Measurements from ENCODE around the gene NT5C3A.

Gene NT5C3A

DNA sequence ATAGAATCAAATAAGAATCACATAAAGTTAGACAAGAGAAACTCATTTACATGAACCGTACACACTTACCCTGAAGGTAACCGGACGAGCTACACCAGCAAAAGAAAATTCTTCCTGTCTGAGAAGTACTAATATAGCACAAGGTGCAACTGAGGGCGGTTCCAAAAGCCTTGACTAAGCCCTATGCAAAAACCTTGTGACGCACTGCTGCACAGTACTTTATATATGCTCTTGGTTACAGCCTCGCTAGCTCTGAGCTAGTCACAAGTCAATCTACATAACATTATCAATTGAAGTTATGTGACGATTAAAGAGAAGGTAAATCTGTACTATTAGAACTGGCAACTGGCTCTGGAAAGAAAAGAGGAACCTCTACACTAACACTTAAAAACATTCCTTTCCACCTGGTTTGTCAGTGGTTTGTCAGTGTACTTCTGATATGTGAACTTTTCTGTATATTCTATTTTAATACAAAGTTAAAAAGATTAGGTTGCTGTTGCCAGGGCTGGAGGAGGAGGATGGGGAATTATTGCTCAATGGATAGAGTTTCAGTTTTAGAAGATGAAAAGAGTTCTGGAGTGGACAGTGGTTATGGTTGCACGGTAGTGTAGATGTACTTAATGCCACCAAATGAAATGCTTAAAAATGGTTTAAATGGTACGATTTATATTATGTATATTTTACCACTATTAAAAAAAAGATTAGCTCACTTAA lies 21.6 kb downstream of the NT5C3A start:
- Histone ChIP-seq H3K79me2 (ENCODE audit: control insufficient read depth, insufficient read depth, low read length, poor library complexity) (no peaks in the 10 kb centered on the region), H3K23ac (ENCODE audit: low read length) (no peak overlapping the region), H3K14ac (ENCODE audit: low read length) (no peak overlapping the region), H3K4me2 (ENCODE audit: low read length) (no peak overlapping the region), H2BK120ac (ENCODE audit: insufficient read depth, low read length, poor library complexity) (no peak overlapping the region), H4K12ac (ENCODE audit: low read depth, low read length) (no peak overlapping the region), H3K4me3 (ENCODE audit: low read depth, low read length) (no peak overlapping the region), H4K8ac (ENCODE audit: low read depth, low read length) (no peak overlapping the region), H2BK12ac (ENCODE audit: low read length) (no peak overlapping the region), H3K79me1 (ENCODE audit: low read length) (no peaks in the 10 kb centered on the region), H3K4ac (ENCODE audit: low read depth, low read length) (no peak overlapping the region), H3K36me3 (ENCODE audit: control insufficient read depth in 1 of 2, insufficient read depth in 2 of 2, low read length in 2 of 2) (no peaks in the 10 kb centered on the region), H3K4me1 (ENCODE audit: control insufficient read depth in 1 of 2, insufficient read depth in 2 of 2, low read length in 2 of 2) (no peaks in the 10 kb centered on the region), H3K9me3 (ENCODE audit: insufficient read depth, low read depth, low read length) (no peaks in the 10 kb centered on the region), H2AK5ac (ENCODE audit: low read length) (no peak overlapping the region), H3K9ac (ENCODE audit: low read length) (no peak overlapping the region), H3K27me3 (ENCODE audit: insufficient read depth, low read length) (no peaks in the 10 kb centered on the region), H4K91ac (ENCODE audit: low read depth, low read length) (no peak overlapping the region), H2BK5ac (ENCODE audit: low read depth, low read length, poor library complexity) (no peak overlapping the region), H3K27ac (ENCODE audit: low read depth, low read length) (no peak overlapping the region), H2AFZ (ENCODE audit: insufficient read depth, low read length, poor library complexity) (no peak overlapping the region), H3K18ac (ENCODE audit: low read length) (no peak overlapping the region)
- DNase-seq: peak; percentile 50 to 60
- WGBS (ENCODE audit: extremely low coverage, insufficient coverage, insufficient read length): no CpG with 5 or more reads among the region's 9 CpGs

GRCh38 chr7:33039903-33040292 lies 22.7 kb downstream of the NT5C3A start:
- Histone ChIP-seq H4K91ac (ENCODE audit: low read depth, low read length) (no peak overlapping the region), H3K4me2 (ENCODE audit: low read length) (no peak overlapping the region), H3K27ac (ENCODE audit: low read depth, low read length) (no peak overlapping the region), H3K4me1 (ENCODE audit: control insufficient read depth in 1 of 2, insufficient read depth in 2 of 2, low read length in 2 of 2) (no peaks in the 10 kb centered on the region), H3K14ac (ENCODE audit: low read length) (no peak overlapping the region), H3K27me3 (ENCODE audit: insufficient read depth, low read length) (no peaks in the 10 kb centered on the region), H2AFZ (ENCODE audit: insufficient read depth, low read length, poor library complexity) (no peak overlapping the region), H3K4ac (ENCODE audit: low read depth, low read length) (no peak overlapping the region), H3K36me3 (ENCODE audit: control insufficient read depth in 1 of 2, insufficient read depth in 2 of 2, low read length in 2 of 2) (no peaks in the 10 kb centered on the region), H3K79me2 (ENCODE audit: control insufficient read depth, insufficient read depth, low read length, poor library complexity) (no peaks in the 10 kb centered on the region), H3K9ac (ENCODE audit: low read length) (no peak overlapping the region), H4K12ac (ENCODE audit: low read depth, low read length) (no peak overlapping the region), H2BK12ac (ENCODE audit: low read length) (no peak overlapping the region), H3K79me1 (ENCODE audit: low read length) (no peaks in the 10 kb centered on the region), H2BK120ac (ENCODE audit: insufficient read depth, low read length, poor library complexity) (no peak overlapping the region), H3K18ac (ENCODE audit: low read length) (no peak overlapping the region), H3K23ac (ENCODE audit: low read length) (no peak overlapping the region), H2AK5ac (ENCODE audit: low read length) (no peak overlapping the region), H2BK5ac (ENCODE audit: low read depth, low read length, poor library complexity) (no peak overlapping the region), H3K9me3 (ENCODE audit: insufficient read depth, low read depth, low read length) (no peaks in the 10 kb centered on the region), H3K4me3 (ENCODE audit: low read depth, low read length) (no peak overlapping the region), H4K8ac (ENCODE audit: low read depth, low read length) (no peak overlapping the region)
- DNase-seq: no peak
- WGBS (ENCODE audit: extremely low coverage, insufficient coverage, insufficient read length): no CpG with 5 or more reads among the region's 1 CpG

- Histone ChIP-seq H2BK5ac (ENCODE audit: low read depth, low read length, poor library complexity) (no peak overlapping the region), H2BK12ac (ENCODE audit: low read length) (no peak overlapping the region), H3K4me2 (ENCODE audit: low read length) (no peak overlapping the region), H3K14ac (ENCODE audit: low read length) (no peak overlapping the region), H3K79me2 (ENCODE audit: control insufficient read depth, insufficient read depth, low read length, poor library complexity) (no peaks in the 10 kb centered on the region), H4K8ac (ENCODE audit: low read depth, low read length) (no peak overlapping the region), H3K4ac (ENCODE audit: low read depth, low read length) (no peak overlapping the region), H3K4me3 (ENCODE audit: low read depth, low read length) (no peak overlapping the region), H4K91ac (ENCODE audit: low read depth, low read length) (no peak overlapping the region), H3K4me1 (ENCODE audit: control insufficient read depth in 1 of 2, insufficient read depth in 2 of 2, low read length in 2 of 2) (no peaks in the 10 kb centered on the region), H3K23ac (ENCODE audit: low read length) (no peak overlapping the region), H3K36me3 (ENCODE audit: control insufficient read depth in 1 of 2, insufficient read depth in 2 of 2, low read length in 2 of 2) (no peaks in the 10 kb centered on the region), H4K12ac (ENCODE audit: low read depth, low read length) (no peak overlapping the region), H3K27ac (ENCODE audit: low read depth, low read length) (no peak overlapping the region), H3K18ac (ENCODE audit: low read length) (no peak overlapping the region), H3K27me3 (ENCODE audit: insufficient read depth, low read length) (no peaks in the 10 kb centered on the region), H2BK120ac (ENCODE audit: insufficient read depth, low read length, poor library complexity) (no peak overlapping the region), H3K79me1 (ENCODE audit: low read length) (no peaks in the 10 kb centered on the region), H3K9ac (ENCODE audit: low read length) (no peak overlapping the region), H2AK5ac (ENCODE audit: low read length) (no peak overlapping the region), H2AFZ (ENCODE audit: insufficient read depth, low read length, poor library complexity) (no peak overlapping the region), H3K9me3 (ENCODE audit: insufficient read depth, low read depth, low read length) (no peaks in the 10 kb centered on the region)
- no peak for DNase-seq
- no CpG with 5 or more reads among the region's 5 CpGs for WGBS (ENCODE audit: extremely low coverage, insufficient coverage, insufficient read length)
Measured at GRCh38 chr7:33039257-33039902, 23.2 kb downstream of the NT5C3A start.

- WGBS (ENCODE audit: extremely low coverage, insufficient coverage, insufficient read length): no CpG with 5 or more reads among the region's 2 CpGs
- DNase-seq: no peak
- H4K12ac ChIP-seq (ENCODE audit: low read depth, low read length): no peak overlapping the region
Measured at GRCh38 chr7:33038639-33039038, 23.9 kb downstream of the NT5C3A start.

More at GRCh38 chr7:33038639-33039038, 23.9 kb downstream of the NT5C3A start:
- no peaks in the 10 kb centered on the region for H3K36me3 ChIP-seq (ENCODE audit: control insufficient read depth in 1 of 2, insufficient read depth in 2 of 2, low read length in 2 of 2)
- no peak overlapping the region for H2AFZ ChIP-seq (ENCODE audit: insufficient read depth, low read length, poor library complexity)
- no peaks in the 10 kb centered on the region for H3K79me2 ChIP-seq (ENCODE audit: control insufficient read depth, insufficient read depth, low read length, poor library complexity)
- H3K9me3 ChIP-seq (ENCODE audit: insufficient read depth, low read depth, low read length): no peaks in the 10 kb centered on the region
- H4K8ac ChIP-seq (ENCODE audit: low read depth, low read length): no peak overlapping the region
- H3K27ac ChIP-seq (ENCODE audit: low read depth, low read length): no peak overlapping the region
- H2BK12ac ChIP-seq (ENCODE audit: low read length): no peak overlapping the region
- H3K18ac ChIP-seq (ENCODE audit: low read length): no peak overlapping the region
- H3K14ac ChIP-seq (ENCODE audit: low read length): no peak overlapping the region
- H3K23ac ChIP-seq (ENCODE audit: low read length): no peak overlapping the region
- H3K4ac ChIP-seq (ENCODE audit: low read depth, low read length): no peak overlapping the region
- H2BK5ac ChIP-seq (ENCODE audit: low read depth, low read length, poor library complexity): no peak overlapping the region
- no peaks in the 10 kb centered on the region for H3K27me3 ChIP-seq (ENCODE audit: insufficient read depth, low read length)
- H3K9ac ChIP-seq (ENCODE audit: low read length): no peak overlapping the region
- H3K4me2 ChIP-seq (ENCODE audit: low read length): no peak overlapping the region
- H2AK5ac ChIP-seq (ENCODE audit: low read length): no peak overlapping the region
- H2BK120ac ChIP-seq (ENCODE audit: insufficient read depth, low read length, poor library complexity): no peak overlapping the region
- H3K79me1 ChIP-seq (ENCODE audit: low read length): no peaks in the 10 kb centered on the region
- H3K4me1 ChIP-seq (ENCODE audit: control insufficient read depth in 1 of 2, insufficient read depth in 2 of 2, low read length in 2 of 2): no peaks in the 10 kb centered on the region
- no peak overlapping the region for H4K91ac ChIP-seq (ENCODE audit: low read depth, low read length)
- no peak overlapping the region for H3K4me3 ChIP-seq (ENCODE audit: low read depth, low read length)
